Activated T-helper 1 cell treated with anti-CD3 and anti-CD28 coated beads, Interleukin-2, amount 50 U/mL, for 16 hours (primary cell): Measurements from ENCODE around the gene BCL7B.
"Not testable (repeated sequence)": the region's sequence is repeated elsewhere in the genome, so short reads cannot be mapped to it uniquely, and the experiment has no call there.

ENCODE experiments used
- DNase-seq, 2 donors: peaks; one replicate each; pipeline ENCODE4 v3.0.0-alpha.2; 2020; ENCODE audit warnings: low read depth in 1 of 2, low spot score in 1 of 2

BCL7B gene

DNA sequence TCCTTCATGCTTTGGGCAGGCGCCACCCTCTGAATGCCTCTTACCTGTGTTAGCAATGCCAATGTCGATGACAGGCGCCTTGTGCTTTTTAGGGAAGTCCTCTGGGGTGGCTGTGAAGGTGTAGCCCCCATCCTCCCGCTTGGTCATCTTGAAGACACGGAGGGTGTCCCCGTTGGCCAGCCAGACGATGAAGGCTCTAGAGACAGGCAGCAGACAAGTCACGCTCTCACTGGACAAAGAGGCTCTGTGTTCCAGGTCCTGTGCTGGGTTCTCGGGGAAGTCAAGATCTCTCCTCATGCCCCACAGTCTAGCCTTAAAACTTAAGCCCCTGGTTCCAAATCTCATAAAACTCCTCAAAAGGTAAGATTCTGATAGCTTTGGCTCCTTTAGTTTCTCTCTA lies 15.8 kb upstream of the BCL7B start:
- no peak for DNase-seq

DNA sequence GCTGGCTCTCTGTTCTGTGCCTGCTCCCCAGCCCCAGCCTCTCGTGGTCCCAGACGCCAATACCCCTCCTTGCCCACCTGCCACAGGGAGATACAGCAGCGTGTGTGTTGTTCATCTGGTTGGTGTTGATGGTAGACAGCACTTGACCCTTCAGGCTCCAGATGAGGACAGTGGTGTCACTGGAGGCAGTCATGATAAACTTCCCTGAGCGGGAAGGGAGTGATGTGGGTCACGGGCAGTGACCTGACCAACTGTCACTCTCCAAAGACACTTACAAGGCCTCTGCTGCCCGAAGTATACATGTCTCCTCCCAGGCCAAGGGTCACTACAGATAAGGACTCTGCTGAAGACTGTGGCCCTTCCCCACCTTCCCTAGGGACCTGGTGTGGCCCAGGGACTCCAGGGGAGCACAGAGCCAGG lies 15.3 kb upstream of the BCL7B start:
- DNase-seq: no peak

DNA sequence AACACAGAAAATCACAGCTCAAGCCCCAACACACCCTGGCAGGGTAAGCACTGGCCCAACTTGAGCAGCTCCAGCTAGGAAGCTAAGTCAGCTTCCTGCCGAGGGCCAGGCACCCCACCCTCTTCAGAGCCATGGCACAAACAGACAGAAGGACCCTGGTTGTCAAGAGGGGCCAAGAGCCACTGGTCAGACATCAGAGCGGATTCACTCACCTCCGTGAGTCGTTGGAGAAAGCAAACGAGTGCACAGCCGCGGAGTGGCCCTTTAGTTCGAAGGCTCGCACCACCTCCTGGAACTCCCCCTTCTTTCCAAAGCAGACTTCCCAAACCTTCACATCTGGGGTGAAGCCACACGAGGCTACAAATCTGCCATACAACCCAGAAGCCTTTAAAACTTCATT lies 13.5 kb upstream of the BCL7B start:
- DNase-seq: no peak

DNA sequence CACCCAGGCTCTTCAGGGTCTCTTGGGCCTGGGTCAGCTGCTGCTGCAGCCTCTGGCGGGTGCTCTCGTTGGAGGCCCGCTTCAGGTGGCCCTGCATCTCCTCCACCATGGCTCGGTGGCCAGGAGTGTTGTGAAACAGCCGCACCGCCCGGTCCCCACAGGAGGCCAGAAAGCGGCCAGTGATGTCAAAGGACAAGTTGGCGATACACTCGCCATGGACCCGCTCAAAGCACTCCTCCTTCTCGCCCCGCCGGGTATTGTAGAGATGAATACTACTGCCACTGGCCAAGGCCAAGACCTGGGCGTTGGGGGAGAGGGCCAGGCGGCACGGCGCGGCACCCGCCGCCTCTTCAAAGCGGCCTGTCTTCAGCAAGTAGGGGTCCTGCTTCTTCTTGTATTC lies 13.0 kb upstream of the BCL7B start:
- DNase-seq: no peak

DNA sequence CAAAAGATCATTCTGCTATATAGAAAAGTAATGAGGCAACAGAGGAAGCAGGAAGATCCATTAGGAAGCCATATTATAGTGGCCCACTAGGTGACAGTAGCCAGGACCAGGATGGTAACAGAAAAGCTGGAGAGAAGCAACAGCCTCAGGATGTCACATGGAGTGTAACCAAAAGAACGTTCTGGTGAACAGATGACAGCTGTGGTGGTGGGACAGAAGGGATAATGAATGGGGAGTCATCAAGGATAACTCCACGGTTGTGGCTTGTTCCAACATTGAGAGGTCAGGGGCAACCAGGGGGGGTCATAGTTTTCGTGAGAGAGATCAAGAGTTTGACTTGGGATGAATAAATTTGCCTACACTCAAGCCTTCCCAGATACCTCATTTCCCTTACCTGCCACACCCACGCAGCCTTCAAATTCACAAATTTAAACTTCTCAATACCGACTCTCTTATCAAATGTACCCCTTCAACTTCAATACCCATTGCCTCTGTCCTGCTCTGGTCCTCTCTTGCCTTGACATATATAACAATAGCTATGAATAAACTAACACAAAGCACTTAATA lies 11.6 kb upstream of the BCL7B start:
- no peak for DNase-seq

DNA sequence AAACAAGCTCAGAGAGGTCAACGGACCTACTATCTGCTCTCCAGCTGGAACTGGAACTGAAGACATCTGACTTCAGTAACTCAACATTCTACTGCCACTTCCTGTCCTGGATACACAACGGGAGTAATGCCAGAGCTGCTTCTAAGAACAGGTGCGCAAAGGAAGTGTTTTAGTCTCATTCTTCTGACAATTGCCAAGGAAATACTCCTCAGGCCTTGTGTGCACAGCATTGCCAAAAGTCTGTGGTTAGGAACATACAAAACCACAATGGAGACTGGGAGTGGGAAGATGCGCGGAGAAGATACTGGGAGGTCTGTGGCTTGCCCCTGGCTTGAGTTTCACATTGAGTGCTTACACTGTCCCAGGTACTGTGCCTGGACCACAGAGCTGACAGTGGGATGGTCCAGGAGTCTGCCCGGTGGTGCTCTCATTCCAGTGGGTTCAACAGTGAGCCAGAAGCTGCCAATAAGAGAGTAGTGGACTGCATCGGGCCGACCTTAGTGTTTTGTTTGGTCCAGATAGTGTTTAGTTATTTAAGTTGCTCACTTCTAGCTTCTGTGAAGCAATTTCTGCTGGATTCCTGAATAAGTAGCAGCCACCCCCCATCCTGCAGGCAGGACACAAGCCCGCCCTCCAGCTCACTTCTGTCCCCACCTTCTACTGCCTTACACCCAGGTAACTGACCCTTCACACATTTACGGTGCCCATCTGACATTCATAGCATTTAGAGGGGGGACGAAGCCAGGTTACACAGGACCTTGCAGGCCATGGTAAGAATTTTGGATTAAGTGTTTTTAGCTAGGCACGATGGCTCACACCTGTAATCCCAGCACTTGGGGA lies 10.6 kb upstream of the BCL7B start:
- DNase-seq: no peak

DNA sequence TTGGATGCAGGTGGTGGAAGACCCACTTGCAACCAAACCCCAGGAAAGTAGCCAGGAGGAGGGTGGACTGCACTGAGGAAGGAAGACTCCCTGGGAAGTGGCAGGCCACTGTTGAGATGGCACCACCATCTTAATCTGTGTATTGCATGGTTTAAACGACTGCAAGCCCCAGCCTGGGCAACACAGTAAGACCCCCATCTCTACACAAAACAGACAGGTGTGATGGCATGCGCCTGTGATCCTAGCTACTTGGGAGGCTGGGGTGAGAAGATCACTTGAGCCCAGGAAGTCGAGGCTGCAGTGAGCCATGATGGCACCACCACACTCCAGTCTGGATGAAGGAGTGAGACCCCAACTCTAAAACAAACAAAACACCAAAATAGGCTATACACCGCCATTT lies 9.7 kb upstream of the BCL7B start:
- DNase-seq: no peak

DNA sequence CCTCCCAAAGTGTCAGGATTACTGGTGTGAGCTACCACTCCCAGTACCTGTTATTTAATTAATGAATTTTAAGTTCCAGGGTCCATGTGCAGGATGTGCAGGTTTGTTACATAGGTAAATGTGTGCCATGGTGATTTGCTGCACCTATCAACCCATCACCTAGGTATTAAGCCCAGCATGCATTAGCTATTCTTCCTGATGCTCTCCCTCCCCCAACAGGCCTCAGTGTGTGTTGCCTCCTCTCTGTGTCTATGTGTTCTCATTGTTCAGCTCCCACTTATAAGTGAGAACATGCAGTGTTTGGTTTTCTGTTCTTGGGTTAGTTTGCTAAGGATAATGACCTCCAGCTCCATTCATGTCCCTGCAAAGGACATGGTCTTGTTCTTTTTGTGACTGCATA lies 8.9 kb upstream of the BCL7B start:
- DNase-seq: not testable (repeated sequence)

DNA sequence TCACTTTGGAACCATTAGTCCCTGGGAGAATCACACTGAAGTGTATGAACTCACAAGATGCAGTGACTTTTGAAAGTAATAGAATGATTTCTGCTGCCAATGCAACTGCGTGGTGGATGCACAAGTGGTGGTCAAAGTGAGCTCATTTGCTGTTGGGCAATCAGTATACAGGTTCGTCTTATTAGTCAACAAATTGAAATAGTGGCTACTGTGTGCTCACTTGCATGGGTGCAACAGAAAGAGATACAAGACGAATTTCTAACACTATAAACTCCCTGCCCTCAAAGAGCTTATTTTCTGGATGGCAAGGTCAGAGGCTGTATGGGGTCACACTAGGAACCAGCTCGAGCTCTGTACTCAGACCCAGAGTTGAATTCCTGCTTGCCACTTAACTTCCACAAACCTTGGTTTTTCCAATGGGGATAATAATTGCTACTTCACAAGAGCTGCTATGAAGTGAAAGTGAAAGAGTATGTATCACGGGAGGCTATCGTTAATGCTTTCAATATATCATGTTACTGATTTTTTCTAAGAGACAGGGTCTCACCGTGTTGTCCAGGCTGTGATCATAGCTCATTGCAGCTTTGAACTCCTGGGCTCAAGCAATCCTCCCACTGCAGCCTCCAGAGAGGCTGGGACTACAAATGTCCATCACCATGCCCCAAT lies 8.3 kb upstream of the BCL7B start:
- DNase-seq: no peak

DNA sequence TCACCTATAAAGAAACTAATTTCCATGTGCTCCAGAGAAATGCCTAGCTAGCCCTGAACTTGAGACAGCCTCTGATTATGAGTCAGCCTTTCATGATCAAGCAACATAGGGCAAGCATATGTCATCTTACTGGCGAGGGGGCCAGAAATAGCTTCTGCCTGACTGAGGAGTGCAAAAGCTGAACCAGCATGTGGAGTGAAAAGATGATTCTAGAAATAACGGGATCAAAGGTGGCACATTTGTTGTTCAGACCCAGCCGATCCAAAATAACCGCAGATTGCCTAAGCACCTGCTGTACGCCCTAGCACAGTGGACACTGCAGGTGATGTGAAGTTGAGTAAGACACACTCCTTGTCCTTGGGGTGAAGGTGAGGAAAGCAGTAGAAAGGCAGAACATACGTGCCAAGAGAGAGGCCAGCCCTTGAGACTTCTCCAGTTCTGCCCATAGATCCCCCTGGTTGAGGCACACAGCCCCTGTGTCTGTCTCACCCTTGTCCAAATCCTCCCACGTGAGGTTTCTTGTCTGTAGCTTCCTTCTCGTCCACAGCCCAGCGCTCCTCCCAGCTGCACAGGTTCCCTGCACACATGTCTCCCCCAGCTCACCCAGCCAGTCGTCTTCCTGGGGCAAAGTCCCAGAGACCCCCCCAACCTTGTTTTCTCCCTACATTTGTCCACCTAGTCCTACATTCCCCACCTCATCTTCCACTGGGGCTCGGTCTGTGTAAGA lies 2.8 kb upstream of the BCL7B start:
- no peak for DNase-seq

DNA sequence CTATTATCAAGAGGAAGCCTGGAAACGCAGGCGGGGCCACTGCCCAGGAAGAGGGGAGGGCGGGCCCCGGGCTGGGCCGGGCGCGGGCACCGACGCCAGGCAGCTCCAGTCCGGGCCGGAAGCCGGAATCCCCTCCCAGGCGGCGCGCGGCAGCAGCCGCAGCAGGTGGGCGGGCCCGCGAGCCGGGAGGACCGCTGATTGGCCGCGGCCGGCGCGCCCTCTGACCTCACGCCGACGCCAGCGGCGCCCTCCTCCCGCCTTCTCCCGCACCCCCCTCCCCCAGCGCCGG lies 438 bp downstream of the BCL7B start:
- peak; percentile 79 to 89 for DNase-seq

DNA sequence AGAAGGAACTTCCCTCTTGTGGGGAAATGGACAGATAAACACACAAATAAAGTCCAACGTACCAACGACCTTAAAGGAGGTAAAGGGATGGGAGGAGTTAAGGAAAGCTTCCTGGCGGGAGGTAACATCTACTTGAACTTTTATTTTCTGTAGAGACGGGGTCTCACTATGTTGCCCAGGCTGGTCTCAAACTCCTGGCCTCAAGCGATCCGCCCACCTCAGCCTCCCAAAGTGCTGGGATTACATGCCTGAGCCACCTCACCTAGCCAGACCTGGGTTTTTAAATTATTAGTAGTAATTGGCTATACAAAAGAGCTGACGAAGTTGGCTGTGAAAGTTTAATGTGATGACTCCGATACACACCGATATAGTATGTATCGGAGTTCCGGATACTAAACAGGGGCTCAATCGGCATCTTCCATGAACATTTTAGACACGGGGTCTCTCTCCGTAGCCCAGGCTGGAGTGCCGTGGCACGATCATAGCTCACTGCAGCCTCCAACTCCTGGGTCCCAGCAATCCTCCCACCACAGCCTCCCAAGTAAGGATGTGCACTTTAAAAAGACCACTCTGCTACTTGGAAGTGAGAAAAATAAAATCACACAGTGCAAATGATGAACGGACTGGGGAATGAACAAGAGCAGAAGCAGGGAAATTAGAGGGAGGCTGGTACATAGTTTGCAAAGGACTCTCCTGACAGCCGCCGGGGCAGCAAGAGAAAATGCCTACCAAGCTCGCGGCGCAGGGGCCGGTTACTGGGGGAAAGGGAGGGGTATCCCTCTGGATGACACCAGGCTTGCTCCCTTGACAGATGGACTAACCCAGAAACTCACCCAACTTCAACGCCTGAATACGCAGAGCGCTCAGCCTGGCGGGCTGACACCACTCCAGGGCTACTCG lies 1.0 kb downstream of the BCL7B start:
- DNase-seq: no peak

DNA sequence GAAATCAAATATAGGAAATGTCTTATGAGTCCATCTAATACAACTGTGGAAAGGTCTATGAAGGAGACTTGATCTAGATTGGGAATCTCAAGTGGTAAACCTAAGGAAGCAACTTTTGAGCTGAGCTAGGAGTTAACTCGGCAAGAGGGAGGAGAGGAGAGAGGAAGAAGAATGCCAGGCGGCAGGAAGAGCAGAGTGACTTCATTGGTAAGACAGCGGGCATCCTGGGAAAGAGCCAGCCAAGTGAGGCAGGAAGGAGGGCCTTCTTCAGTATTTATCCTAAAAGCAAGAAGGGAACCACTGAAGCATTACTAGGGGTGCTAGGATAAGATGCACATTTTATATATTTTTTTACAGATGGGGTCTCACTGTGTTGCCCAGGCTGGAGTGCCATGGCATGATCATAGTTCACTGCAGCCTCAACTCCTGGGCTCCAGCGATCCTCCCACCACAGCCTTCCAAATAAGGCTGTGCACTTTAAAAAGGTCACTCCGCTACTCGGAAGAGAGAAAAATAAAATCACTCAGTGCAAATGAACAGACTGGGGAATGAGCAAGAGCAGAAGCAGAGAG lies 2.0 kb downstream of the BCL7B start:
- no peak for DNase-seq

DNA sequence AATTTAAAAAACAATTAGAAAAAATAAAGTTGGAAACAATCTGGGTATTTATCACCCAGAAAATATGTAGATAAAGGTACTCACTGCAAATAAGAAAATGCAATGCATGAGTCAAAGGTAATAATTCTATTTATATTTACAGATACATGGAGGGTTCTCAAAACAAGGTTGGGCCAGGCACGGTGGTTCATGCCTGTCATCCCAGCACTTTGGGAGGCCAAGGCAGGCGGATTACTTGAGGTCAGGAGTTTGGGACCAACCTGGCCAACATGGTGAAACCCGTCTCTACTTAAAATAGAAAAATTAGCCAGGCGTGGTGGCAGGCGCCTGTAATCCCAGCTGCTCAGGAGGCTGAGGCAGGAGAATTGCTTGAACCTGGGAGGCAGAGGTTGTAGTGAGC lies 7.4 kb downstream of the BCL7B start:
- DNase-seq: not testable (repeated sequence)

DNA sequence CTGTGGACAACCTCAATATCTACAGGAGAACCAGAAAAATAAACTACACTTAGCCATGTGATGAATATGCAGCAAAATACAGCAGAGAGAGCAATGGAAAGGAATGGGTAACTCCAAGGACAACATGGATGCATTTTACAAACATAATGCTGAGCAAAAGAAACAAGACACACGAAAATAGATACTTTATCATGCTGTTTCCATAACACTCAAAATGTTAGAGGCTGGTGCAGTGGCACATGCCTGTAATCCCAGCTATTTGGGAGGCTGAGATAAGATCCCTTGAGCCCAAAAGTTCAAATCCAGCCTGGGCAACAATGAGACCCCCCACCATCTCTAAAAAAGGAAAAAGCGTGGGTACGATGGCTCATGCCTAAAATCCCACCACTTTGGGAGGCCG lies 8.3 kb downstream of the BCL7B start:
- DNase-seq: no peak

DNA sequence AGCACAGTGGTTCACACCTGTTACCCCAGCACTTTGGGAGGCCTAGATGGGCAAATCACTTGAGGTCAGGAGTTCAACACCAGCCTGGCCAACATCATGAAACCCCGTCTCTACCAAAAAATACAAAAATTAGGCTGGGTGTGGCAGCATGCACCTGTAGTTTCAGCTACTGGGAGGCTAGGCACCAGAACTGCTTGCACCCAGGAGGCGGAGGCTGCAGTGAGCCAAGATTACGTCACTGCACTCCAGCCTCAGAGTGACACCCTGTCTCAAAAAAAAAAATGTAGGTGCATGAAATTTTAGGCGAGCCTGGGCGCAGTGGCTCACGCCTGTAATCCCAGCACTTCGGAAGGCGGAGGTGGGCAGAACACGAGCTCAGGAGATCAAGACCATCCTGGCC lies 9.6 kb downstream of the BCL7B start:
- DNase-seq: no peak

DNA sequence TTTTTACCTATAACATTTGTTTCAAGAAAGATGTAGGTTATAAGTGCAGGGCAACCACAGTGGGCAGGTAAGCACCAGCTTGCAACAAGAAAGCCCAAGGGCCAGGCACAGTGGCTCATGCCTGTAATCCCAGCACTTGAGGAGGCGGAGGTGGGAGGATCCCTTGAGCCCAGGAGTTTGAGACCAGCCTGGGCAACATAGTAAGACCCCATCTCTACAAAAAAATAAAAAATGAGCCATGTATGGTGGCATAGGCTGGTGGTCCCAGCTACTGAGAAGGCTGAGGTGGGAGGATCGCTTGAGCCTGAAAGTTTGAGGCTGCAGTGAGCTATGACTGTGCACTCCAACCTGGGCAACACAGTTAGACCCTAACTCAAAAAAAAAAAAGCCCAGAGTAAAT lies 12.8 kb downstream of the BCL7B start:
- DNase-seq: no peak

DNA sequence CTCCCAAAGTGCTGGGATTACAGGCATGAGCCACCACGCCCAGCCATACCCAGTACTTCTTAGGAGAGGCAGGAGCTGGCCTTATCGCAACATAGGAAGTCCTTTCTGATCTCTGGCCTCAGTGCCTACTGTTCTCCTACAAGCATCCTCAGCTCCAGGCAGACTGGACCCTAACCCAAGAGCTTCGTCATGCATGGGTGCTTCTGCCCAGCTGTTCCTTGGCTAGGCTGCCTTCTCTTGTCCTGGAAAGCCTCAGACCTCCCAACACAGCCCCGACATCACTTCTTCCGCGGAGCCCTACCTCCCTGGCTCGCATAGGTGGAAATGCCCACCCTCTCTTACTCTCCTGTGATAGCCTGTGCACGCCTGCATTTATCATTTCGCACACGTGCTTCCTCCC lies 15.8 kb downstream of the BCL7B start:
- no peak for DNase-seq

DNA sequence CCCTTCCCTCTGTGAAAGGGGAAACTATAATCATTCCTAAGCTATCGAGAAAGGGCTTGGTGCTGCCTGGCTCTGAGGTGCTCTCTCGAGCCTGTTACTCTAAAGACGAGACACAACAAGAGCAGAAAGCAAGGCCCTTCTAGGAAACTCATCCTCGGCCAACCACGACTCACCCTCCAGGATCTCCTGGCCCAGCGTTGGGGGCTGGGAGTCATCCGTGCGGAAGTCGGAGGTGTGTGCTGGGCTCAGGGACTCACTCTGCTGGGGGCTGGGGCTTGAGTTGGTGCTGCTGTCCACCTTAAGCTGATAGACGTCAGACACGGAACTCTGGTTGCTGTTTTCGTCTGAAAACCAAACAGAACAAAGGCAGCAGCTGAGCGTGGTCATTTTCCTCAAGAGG lies 17.8 kb downstream of the BCL7B start:
- no peak for DNase-seq

DNA sequence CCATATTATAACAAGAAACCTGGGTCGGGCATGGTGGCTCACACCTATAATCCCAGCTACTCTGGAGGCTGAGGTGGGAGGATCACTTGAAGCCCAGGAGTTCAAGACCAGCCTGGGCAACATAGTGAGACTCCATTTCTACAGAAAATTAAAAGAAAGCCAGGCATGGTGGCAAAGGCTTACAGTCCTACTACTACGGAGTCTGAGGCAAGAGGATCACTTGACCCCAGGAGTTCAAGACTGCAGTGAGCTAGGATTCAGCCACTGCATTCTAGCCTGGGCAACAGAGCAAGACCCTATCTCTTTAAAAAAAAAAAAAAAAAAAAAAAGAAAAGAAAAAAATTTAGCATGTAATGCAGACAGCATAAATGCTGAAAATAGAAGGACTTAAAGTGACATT lies 19.0 kb downstream of the BCL7B start:
- not testable (repeated sequence) for DNase-seq

DNA sequence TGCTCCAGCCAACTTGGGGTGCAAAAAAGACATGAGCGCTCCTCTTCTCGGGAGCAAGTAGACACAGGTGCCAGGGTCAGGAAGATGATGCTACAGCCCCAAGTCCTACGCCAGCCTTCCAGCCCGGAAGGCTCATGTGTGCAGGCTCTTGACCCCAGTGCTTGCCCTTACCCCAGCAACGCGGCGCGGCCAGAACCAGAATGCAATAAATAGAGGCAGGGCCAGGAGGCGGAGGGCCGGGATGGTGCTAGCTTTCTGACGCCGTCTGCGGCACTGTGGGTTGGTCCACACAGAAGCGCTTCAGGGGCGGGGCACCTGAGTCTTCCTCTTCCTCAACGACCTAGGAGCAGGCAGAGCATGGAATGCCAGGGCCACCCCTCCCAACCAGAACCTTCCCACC lies 20.4 kb downstream of the BCL7B start:
- DNase-seq: no peak
